CD4-positive, alpha-beta T cell treated with Interleukin-12 subunit alpha and Interleukin-12 subunit beta, for 1 hour (primary cell): ENCODE data around the gene ZSWIM3.

Experiments used
- DNase-seq: peaks from one replicate; pipeline ENCODE4 v3.0.0-alpha.2; 2020

The ZSWIM3 gene

DNA sequence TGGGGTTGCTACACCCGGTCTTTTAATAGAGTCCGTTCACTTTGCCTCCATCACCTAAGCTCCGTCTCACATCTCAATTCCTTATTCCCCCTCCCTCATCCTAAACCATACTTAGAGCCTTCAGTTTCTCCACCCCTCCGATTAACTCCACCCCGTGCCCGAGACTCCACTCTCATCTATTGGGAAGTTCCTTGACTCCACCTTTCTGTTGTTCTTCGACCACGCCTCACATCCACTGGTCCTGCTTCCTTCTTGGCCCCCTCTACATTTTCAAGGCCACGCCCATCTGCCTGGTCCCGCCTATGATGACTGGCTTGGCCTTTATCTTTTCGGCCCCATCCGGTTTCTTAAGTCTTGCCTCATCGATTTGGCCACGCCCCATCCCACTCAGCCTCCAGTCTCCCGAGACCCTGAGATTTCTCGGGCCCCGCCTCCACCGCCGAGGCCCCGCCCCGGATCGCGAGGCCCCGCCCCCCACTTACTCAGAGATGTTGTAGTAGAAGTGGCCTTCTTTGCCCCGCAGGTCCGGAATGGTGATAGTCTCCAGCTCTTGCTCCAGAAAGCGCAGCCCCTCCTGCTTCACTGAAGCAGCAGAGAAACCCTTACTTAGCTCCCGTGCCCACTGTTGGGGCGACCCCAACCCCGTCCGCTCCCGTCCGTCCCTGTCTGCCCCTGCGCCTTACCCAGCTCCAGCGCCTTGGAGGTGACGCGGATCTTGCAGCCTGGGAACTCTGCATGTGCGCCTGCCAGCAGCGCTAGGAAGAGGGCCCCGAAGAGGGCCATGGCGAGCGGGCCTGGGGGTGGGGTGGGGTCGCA lies 53.5 kb downstream of the ZSWIM3 start:
- DNase-seq, result peak; percentile 92

DNA sequence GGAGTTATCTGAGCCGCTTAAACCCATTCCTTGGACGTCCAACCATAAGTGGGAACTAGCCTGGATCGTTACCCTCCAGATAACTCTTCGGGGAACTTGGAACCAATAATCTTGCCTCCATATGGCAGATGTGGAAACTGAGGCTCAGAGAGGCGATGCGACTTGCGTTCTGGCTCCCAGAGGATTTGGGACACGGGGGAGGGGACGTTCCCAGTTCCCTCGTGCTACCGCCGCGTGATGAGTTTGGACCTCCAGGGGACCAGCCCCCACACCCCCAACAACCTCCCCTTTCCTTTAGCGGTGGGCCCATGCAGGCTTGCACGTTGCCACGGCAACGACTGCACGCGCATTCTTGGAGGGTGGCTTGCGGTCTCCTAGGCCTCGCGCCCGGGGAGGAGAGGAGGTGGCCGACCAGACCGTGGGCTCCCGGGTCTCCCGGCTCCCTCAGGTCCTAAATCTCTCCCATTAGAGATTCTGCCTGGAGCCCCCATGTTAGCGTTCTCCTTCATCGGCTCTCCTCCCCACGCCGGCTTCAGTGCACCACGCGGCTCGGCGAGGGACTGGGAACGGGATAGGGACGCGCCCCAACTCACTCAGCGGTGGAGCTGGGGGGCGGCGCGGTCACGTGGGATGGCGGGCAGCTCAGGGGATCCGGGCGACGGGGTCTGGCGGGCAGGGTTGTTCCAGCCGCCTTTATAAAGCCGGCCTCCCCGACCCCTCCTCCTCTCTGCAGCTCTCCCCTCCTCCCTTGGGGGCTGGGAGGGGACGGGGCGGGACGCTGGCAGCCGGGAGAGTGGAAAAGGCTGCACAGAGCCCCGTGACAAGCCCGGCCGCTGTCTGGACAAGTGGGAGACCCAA lies 54.3 kb downstream of the ZSWIM3 start, which contains the start of gene PLTP:
PLTP (minus strand) TSS at position 670 of the 858 bp plus-strand sequence. CDS start 703 bp downstream, outside the sequence.
- peak; percentile 43 for DNase-seq

DNA sequence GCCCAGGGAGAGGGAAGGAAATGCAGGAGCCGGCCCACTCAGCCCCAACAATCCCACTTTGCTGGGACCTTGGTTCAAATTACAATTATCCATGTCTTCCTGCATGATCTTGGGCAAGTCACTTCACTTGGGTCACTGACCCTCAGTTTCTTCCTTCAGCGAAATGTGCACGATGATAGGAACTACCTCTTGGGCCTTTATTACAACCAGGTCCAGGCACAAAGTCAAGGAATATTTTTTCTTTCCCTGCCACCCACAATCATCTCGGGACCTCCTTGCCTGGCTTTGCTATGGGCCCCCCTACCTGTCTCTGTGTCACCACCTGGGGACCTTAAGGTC lies 54.9 kb downstream of the ZSWIM3 start:
- DNase-seq, result no peak

DNA sequence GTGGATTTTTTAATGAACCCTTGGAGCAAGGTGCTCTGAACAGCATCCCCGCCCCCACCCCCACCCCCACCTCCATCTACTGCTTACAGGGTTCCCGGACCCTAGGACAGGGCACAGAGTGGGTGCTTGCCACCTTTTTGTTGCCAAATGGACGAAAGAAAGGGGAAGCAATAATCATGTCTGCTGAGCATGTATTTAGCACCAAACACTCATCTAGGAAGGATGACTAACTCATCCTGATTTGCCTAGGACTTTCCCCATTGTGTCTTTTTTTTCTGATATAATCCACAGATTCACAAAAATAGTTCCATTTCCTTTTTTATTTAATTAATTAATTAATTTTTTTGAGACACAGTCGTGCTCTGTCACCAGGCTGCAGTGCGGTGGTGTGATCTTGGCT lies 55.7 kb downstream of the ZSWIM3 start:
- DNase-seq, result no peak

DNA sequence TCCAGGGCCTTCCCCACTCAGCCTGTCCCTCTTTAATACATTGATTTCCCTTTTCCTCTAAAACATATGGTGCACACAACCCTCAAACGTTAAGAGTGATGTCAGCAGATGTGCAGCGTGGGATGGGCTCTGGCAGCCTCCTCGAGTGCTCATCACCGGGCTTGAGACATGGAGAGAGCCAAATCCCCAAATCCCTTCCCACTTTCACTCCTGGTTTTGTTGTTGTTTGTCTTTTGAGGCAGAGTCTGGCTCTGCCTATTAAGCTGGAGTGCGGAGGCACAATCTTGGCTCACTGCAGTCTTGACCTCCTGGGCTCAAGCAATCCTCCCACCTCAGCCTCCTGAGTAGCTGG lies 60.4 kb downstream of the ZSWIM3 start:
- DNase-seq, result no peak

DNA sequence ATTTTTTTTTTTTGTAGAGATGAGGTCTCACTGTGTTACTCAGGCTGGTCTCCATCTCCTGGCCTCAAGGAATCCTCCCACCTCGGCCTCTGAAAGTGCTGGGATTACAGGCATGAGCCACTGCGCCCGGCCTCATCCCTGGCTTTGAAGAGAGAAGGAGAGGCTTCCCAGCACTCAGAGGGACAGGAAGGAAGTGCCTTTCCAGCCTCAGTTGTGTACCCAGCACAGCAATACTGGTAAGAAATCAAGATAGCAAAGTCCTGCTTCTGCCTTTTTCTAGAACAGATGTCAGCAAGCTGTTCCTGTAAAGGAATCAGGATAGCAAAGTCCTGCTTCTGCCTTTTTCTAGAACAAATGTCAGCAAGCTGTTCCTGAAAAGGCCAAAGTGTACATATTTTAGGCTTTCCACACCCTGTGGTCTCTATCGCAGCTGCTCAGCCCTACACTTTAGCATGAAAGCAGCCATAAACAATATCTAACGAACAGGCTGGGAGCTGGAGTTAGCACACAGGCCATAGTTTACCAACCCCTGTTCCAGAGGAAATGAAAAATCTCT lies 60.8 kb downstream of the ZSWIM3 start:
- no peak for DNase-seq

DNA sequence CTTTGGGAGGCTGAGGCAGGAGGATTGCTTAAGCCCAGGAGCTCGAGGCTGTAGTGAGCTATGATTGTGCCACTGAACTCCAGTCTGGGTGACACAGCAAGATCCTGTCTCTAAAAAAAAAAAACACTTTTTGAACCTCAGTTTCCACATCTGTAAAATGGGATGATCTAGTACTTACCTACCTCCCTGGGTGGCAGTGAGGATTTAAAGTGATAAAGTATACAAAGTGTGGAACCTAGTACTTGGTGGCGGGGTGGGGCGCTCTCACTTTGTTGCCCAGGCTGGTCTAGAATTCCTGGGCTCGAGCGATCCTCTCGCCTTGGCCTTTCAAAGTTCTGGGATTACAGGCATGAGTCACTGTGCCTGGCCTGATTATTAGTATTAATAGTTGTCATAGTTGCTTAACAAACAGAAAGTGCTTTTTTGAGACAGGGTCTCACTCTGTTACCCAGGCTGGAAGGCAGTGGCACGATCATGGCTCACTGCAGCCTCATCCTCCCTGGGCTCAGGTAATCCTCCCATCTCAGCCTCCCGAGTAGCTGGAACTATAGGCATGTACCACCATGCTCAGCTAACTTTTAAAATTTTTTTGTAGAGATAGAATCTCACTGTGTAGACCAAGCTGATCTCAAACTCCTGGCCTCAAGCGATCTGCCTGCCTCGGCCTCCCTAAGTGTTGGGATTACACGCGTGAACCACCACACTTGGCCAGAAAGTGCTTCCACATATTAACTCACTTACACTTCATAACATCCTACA lies 61.5 kb downstream of the ZSWIM3 start:
- no peak for DNase-seq

DNA sequence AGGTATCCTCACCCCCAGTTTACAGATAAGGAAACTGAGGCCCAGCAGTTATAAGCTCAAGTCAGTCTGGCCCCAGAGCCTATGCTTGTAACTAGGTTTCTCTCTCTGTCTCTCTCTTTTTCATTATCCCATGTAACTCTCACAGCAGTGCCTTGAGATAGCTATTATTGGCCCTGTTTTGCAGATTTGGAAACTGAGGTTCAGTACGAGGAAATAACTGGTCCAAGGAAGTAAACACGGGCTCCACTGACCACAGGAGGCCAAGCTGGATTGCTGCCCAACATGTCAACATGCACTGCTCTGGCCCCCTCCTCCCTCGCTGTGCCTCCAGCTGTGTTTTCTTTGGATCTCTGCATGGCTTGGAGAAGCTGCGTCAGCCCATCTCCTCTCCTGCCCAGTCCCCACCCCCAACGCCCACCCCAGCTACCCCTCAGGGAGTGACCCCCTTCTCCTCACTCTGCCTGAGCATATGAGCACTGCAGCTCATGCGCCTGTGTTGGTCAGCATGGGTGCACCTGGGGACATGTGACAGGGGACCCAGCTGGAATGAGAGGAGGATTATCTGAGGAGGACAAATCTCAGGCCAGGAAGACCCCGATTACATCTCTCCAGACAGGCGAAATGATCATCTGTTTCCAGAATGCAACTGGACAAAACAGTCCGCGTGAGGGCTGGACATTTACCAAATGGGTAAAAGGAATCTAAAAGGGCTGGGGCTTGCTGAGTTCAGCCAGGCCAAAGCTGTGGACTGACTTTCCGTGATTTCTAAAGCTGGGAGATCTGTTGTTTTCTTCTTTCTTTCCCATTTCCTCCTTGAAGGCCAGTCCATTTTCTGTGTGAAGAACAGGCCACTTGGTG lies 62.4 kb downstream of the ZSWIM3 start:
- no peak for DNase-seq

DNA sequence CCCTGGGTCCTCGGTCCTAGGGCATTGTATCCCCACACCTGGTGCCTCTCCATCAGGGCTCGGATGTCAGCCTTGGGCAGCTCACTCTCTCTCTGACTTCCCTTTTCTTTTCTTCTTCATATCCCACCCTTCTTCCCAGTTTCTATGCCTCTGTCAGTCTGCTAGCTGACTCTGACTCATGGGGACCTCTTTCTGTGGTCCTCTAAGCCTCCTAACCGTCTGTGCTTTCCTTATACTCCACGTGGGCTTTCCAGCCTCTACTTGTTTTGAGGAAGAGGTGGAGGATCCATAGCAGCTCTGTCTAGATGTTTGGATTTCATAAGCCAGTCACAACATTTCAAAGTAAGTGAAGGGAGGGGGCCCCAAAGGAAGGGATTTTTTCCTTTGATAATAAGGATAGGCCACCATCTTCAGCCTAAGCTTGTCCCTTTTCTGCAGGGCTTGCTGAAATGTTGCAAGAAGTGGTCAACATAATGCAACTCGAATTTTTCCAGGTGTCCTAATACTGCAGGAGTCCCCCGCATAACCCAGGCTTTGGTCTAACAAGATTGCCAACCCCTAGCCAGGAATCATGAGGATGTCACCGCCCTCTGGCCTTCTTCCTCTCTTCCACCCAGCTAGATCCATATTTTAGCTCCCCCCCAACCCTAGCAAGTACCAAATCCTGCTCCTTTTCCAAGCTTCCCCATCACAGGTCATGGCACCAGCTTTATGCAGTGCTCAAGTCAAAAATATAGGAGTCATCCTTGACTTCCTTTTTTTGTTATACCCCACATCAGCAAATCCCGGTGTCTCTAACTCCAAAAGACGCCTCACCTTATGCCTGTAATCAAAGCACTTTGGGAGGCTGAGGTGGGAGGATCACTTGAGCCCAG lies 63.3 kb downstream of the ZSWIM3 start:
- DNase-seq, result no peak

DNA sequence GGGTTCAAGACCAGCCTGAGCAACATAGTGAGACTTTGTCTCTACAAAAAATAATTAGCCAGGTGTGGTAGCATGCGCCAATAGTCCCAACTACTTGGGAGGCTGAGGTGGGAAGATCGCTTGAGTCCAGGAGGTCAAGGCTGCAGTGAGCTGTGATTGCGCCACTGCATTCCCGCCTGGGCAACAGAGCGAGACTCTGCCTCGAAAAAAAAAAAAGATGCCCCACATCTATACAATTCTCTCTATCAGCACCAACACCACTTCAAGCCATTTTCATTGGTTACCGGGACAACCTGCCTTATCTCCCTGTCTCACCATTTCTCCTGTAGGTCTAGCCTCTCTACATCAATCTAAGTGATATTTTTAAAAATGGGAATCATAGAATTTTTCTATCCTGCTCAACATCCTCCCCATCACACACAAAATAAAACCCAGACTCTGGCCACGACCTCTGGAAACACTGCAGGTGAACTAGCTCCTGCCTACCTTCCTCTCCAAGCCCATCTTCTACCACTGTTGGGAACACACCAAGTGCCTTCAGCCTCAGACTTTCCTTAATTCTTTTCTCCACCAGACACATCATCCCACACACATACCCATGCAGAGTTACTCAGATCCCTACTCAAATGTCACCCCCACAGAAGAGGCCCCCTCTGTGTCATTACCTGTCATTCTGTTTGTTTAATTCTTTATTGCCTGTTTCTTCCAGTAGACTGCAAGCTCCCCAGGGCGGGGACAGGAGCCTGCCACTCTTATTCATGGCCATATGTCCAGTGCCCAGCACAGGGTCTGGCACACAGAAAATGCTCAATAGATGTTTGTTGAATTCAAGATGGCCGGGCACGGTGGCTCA lies 64.1 kb downstream of the ZSWIM3 start:
- DNase-seq, result no peak

DNA sequence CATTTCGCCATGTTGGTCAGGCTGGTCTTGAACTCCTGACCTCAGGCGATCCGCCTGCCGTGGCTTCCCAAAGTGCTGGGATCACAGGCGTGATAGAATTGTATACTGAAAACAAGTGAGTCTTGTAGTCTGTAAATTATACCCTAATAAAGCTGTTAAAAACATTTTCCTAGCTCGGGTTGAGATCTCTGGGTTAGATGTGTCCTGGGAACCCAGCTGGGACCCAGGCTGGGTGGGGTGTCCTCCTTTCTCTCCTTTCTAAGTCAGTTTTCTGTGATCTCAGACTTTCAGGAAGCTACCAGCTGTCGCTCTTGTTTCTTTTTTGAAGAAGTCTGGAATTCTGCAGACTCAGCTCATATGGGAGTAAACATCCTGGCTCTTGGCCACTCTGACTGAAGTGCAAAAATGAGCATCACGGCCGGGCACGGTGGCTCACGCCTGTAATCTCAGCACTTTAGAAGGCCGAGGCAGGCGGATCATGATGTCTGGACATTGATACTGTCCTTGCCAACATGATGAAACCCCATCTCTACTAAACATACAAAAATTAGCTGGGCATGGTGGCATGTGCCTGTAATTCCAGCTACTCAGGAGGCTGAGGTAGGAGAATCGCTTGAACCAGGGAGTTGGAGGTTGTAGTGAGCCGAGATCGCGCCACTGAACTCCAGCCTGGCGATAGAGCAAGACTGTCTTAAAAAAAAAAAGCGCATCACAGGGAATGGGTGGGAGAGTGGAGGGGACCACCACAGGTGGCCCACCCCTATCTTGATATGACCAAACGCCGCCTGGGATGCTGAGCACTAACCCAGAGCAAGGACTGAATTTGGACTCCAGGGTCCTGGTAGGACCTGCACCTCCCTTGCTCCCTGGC lies 67.2 kb downstream of the ZSWIM3 start:
- no peak for DNase-seq

DNA sequence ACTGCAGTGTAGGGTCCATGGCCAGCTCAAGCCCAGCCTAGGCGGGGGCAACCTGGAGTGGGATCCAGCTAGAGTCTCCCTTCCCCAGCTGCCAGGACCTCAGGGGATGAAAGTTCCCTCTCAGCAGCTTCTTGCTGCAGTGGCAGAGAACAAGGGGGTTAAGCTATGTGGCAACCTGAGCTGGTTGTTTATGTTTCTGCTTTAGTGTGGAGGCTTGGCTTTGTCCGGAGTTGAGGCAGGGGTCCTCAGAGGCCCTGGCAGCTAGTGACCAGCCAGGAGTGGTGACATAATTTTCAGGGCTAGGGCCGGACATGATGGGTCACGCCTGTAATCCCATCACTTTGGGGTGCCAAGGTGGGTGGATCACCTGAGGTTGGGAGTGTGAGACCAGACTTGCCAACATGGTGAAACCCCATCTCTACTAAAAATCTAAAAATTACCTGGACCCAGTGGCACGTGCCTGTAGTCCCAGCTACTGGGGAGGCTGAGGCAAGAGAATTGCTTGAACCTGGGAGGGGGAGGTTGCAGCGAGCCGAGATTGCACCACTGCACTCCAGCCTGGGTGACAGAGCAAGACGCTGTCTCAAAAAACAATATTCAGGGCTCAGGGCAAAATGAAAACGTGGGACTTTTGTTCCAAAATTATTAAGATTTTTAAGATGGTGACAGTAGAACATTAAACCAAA lies 68.5 kb downstream of the ZSWIM3 start:
- no peak for DNase-seq

DNA sequence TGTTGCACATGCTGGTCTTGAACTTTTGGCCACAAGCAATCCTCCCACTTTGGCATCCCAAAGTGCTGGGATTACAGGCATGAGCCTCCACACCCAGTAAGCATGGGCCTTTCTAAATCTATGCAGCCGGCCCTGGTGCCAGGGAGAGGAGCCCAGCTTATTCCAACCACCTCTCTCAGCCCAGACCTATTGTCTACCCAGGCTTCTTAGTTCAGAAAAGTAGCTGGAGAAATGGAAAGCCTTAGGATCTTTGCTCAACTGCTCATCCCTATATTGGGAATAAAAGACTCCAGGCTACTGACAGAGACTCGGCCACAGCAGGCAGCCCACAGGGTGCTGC lies 69.3 kb downstream of the ZSWIM3 start:
- no peak for DNase-seq

DNA sequence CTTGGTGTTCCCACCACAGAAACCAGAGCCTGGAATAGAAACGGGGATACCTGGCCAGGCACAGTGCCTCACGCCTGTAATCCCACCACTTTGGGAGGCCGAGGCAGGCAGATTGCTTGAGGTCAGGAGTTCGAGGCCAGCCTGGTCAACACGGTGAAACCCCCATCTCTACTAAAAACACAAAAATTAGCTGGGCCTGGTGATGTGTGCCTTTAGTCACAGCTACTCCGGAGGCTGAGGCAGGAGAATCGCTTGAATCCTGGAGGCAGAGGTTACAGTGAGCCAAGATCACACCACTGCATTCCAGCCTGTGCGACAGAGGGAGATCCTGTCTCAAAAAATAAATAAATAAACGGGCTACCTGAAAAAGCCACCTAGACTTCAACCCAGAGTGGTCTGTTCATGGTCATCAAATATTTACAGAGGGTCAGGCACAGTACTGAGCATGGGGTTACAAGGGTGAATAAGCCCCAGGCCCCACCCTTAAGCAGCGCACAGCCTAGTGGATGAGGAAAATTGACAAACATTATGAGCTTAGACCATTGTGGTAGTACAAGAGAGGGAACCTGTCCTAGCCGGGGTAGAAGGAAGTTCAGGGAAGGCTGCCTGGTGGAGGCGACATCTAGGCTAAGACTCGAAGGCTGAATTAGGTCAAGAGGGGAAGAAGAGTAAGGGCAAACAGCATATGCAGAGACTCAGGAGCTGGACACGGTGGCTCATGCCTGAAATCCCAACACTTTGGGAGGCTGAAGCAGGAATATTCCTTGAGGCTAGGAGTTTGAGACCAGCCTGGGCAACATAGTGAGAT lies 69.9 kb downstream of the ZSWIM3 start:
- no peak for DNase-seq
